HG03045 (cell line): ENCODE data around the gene CYP26A1.

ENCODE experiments used
- ATAC-seq: cut with Tn5 transposase; IDR thresholded peaks from one replicate; pipeline ENCODE4 v1.9.1; 2021; ENCODE audit warnings: mild to moderate bottlenecking, moderate library complexity; ENCODE audit not compliant: unreplicated experiment

CYP26A1 gene

DNA sequence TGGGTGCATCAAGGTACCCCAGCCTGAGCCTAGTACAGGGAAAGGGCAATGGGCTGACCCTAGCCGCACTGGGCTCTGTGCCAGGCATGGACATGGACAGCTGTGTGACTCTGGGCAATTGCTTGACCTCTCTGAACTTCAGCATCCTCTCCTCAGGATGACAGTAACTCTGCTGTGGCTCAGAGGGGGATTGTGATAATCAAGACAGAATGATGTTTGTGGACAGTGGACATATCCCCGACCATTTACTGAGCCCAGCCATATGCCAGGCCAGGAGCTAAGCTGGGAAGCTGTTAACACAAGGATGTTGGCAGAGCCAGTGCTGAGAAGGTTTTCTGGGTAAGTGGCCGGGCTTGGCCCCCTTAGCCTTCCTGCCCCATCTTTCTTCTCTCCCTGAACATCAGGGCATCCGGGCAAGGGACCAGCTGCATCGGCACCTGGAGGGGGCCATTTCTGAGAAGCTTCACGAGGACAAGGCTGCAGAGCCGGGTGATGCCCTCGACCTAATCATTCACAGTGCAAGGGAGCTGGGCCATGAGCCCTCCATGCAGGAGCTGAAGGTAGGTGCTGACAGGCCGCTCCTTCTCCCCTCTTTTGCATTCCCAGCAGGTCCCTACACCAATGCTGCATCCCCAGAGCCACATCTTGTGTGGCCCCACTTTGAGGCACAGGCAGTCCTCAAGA, 9.6 kb upstream of the CYP26A1 start:
- ATAC-seq, result no peak

DNA sequence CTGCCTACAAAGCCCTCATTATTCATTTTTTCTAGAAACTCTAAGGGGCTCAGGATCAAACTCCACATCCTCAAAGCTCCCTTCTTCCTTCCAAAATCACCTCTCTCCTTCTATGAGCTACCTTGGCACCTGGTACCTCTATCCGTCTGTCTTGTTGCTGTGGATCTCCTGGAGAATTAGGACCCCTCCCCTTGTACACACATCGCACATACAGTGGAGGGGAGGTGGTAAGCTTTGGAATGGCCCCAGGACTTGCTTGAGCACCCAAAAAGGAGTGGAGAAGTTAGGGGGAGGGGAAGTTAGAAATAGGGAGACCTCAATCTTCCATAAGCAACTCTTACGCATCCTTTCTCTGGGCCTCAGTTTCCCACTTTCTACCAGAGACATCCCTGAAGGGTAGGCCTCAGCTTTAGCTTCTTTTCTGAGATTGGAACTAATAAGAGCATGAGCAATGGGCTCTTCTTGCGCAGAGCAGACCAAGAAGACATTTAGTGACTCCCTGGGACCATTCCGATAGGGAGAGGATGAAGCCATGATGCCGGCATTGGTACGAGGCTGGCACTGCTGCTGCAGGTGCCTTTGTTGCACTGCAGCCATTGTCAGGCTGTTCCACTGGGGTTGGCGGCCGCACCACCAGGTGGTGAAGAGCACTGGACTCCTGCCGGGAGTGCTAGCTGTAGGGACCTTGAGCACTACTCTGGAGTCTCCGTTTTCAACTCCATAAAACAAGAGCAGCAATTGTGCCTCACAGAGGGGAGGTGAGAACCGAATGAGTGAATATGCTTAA, 8.6 kb upstream of the CYP26A1 start:
- ATAC-seq, result no peak

DNA sequence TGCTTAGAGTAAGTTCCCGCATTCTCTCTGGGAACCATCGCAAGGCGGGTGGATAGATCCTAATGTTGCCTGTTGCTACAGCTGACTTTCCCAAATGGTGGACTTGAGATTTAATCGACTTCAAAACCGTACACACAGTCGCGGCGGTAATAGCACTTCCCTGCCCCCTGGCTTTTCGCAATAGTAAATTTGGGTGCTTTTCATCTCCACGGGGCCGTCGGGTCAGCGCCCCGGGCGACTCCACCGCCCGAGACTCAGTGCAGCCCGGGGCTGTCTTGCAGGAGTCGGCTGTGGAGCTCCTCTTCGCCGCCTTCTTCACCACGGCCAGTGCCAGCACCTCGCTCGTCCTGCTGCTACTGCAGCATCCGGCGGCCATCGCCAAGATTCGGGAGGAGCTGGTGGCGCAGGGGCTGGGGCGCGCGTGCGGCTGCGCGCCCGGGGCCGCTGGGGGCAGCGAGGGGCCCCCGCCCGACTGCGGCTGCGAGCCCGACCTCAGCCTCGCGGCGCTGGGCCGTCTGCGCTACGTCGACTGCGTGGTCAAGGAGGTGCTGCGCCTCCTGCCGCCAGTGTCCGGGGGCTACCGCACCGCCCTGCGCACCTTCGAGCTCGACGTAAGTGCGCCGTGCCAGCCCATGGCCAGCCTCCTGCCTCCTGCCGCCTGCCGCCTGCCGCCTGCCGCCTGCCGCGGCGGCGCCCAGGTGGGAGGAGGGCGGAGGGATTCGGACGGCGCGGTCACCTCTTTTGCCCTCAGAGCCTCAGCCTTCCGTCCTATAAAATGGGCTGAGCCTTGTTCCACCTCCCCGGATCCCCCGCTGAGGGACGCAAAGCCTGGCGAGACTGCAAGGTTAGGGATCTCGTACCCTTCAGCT, 7.8 kb upstream of the CYP26A1 start:
- ATAC-seq, result no peak

DNA sequence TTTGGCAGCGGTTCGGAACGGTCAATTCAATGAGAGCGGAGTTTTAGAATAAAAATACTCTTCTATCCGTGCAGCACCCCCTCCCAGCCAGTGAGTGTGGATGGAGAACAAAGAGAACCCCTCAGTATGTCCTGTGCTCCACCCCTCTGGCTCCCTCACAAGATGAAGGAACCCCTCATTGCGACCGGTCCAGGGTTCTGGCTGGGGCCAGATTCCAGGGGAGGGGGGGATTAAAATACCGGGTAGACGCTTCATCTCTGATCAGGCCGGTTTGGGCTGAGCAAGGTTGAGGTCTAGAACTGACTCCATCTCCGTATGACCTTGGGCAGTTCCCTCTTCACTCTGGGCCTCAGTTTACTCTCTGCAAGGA, 7.2 kb upstream of the CYP26A1 start:
- no peak for ATAC-seq

DNA sequence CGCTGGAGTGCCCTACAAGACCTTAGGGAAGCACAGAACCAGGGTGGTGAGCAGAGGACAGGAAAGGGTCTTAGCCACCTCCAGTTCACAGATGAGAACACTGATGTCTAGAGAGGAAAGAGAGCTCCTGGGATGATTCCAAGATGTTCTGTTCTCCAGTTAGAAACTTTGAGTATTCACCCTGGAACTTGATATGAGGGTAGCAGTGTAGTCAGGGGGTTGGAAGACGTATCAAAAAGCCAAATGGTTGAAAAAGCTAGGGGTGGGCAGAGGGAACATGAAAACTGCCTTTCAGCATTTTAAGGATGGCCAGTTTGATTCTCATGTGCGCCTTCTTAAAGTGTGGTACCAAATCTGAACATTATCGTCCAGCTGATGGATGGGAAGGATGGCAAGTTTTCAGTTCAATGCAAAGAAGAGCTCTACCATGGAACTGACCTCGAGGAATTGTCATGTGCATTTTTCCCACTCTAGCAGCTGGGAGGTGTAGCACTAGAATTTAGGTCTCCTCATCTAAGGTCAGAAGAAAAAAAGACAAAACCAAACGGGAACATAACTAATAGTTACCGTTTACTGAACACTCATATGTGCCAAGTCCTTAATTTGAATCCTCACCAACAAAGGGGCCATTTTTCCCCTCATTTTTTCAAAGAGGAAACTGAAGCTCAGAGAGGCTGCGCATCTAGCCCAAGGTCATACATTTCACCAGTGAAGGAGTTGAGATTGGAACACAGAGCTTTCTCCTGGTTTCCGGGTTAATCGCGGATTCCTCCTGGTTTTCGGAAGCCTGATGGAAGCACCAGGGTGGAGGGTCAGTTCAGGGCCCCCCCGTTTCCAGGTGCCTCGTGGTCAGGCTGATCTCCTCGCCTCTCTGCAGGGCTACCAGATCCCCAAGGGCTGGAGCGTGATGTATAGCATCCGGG, 6.0 kb upstream of the CYP26A1 start:
- no peak for ATAC-seq

DNA sequence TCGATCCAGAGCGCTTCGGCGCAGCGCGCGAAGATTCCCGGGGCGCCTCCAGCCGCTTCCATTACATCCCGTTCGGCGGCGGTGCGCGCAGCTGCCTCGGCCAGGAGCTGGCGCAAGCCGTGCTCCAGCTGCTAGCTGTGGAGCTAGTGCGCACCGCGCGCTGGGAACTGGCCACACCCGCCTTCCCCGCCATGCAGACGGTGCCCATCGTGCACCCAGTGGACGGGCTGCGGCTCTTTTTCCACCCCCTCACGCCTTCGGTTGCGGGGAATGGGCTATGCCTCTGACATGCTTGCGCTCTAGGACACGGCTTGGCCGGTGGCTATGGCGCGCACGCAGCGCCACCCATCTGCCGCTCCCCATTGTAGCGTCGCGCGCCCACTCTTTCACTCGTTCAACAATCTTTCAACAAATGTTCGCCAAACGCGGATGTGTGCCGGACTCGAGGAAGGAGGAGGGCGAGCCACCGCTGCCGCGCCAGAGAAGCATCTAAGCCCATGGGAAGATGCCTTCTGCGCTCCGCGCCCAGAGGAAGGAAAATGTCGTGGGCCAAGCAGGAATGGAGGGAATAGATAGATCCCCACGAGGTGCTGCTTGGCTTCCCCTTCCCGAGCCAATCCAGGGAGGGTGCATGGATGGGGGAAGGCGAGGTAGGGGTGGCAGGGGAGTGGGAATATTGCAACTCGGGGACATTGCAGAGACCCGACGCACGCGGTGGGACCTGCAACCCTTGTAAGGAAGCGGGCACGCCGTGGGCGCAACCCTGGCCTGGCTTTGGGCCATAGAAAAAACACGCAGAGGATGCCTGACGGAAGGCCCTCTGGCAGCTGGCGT, 5.1 kb upstream of the CYP26A1 start:
- no peak for ATAC-seq

DNA sequence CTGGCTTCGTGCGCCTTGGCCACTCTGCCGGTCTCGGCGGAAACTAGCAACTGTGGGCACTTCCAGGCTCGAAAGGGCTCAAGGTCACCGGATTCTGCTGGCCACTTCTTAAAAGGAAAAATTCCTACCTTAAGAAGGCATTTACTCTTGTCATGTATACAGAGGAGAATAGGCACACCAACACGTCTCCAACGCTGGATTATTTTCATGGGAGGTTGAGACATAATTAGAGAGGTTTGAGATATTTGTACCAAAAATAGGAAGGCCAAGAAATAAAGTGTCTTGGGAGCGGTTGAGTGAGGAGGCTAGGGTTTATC, 4.5 kb upstream of the CYP26A1 start:
- no peak for ATAC-seq

DNA sequence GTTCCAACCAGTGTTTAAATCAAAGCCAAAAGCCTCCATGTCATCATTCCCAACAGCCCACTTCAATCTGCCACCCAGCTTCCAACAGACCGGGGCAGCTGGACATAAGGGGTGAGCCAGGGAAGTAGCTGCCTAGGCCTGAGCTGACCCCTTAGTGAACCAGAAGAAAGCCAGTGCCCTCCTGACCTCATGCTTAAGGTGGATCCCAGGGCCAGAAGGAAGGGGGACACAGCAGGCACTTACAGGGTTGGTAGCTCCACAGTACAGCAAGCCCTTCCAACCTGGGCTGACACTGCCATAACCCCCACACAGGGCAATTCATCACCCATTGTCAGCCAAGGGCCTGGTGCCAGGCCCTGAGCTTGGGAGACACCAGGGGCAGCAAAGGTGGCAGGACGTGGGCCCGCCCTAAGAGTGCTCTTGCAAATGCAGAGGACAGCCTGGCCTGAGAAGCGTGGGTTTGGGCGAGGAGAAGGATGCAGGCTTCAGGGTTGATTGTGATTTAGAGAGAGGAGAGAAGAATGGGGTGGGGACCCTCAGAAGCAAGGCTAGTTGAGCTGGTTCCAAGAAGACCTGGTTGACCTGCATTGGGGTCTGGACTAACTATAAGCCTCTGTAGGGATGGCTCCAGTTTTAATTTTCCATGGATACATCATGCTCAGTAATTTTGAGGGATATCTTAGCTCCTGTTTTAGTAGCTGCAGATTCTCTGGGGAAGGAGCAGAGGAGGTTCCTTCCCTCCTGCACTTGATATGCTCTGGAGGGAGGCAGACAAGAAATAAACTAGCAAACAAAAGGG, 3.1 kb upstream of the CYP26A1 start:
- no peak for ATAC-seq

DNA sequence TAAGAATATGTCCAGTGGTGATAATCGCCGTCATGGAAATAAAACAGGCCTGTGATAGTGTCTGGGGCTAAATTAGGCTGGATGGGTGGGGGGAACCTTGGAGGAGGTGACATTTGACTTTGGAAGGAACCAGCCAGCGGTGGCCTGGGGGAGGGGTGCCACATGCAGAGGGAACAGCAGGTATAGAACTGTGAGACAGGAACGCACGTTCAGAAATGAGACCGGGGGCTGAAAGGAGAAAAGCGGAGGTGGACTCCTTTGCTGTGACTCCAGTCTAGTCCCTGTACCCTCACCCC, 2.6 kb upstream of the CYP26A1 start:
- ATAC-seq, result no peak

DNA sequence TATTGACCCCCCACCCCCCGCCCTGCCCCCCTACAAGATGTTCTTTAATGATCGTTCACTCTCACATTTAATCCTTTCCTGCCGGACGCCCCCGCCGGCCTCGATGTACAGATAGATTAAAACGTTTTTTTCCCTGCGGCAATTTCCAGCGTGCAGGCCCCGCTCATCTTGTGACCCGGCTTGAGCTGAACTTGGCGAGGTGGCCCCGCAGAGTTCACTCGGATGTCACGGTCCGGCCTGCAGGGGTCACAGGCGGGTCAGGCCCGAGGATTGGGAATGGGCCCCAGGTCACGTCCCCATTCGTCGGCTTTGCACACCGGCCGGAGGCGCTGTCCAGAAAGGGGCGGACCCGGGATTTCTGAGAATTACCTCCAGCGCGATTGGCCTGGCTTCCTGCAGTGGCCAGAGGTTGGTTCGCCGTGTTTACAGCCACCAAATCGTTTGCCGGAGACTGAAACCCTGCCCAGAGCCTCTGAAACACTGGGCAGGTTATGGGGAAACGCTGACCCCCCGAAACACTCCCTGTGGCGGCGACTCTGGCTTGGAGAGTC, 1.9 kb upstream of the CYP26A1 start:
- no peak for ATAC-seq

DNA sequence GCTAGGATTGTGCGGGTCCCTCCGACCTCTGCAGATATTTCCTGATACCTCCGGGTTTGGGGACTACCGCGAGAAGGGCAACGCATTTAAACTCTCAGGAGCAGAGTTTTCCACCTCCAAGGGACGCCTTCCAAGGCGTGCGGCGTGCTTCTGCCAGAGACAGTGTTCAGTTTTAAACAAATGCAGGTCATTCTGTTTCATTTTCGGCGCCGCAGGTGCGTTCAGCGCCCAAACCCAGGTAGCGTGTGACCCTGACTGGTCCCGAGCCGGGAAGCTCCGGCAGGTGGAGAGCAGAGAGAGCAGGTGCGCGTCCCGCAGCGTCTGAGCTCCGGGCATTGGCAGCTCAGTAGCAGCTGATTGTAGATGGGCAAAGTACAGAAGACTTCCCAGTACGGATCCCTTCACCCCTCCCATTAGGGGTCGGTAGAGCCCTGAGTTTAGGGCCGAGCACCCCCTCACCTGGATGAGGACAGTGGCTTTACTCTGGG, 1.4 kb upstream of the CYP26A1 start:
- ATAC-seq, result no peak

DNA sequence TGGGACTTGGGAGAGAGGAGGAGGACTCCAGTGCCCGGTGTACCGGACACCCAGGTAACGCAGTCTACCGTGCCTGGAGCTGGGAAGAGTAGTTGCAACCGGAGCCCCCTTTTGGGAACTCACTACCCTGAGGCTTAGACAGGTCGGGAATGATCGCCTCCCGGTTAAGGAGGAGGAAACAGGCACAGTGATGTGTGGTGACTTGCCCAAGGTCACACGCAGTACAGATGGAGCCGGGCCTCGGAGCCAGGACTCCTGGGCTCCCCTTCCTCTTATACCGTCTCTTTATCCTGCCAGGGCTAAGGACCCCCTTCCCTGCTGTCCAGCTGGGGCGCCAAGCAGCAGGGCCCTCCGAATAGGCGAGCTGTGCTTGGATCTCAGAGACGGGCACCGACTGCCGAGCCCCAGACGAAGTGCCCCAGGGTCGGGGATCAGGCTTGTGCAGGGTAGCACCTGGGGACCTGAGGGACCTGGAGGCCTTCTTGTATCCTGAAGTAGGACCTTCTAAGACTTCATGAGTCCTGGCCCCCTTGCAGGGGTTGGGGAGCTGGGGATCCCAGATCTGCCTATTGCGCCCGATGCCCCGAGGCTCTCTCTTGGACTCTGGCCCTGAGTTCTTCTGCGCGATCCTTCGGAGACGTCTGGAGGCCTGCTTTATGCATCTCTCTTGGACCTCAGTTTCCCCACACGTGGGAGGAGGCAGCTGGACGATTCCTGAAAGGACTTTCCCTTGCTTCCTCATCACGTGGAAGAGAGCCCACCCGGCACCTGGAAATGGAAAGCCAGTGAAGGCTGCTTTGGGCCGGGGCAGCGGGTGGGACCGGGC, 767 bp upstream of the CYP26A1 start:
- no peak for ATAC-seq

DNA sequence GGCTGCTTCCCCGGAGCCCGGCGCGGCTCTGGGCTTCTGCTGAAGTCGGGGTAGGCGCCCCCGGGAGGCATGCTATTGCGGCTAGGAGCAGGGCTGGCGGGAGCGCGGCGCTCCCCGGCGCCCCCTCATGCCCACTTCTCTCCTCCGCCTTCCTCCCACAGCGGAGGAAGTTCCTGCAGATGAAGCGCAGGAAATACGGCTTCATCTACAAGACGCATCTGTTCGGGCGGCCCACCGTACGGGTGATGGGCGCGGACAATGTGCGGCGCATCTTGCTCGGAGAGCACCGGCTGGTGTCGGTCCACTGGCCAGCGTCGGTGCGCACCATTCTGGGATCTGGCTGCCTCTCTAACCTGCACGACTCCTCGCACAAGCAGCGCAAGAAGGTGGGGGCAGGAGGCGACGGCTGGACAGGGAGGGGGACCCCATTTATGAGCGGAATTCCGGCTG, 479 bp downstream of the CYP26A1 start:
- ATAC-seq, result no peak

DNA sequence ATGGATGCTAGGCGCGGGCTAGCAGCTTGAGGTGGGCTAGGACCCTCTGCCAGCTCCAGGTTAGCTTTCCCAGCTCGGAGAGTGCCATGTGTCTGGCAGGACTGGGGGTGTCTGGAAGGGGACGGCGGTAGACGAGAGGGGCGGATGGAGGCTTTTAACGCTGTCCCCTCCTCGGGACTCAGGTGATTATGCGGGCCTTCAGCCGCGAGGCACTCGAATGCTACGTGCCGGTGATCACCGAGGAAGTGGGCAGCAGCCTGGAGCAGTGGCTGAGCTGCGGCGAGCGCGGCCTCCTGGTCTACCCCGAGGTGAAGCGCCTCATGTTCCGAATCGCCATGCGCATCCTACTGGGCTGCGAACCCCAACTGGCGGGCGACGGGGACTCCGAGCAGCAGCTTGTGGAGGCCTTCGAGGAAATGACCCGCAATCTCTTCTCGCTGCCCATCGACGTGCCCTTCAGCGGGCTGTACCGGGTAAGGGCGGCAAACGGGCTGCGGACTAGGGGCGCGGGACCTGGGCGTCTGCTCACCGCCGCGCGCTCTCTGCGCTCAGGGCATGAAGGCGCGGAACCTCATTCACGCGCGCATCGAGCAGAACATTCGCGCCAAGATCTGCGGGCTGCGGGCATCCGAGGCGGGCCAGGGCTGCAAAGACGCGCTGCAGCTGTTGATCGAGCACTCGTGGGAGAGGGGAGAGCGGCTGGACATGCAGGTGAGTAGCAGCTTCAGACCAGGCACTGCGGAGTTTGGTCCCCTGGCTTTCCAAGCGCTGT, 1.1 kb downstream of the CYP26A1 start:
- no peak for ATAC-seq

DNA sequence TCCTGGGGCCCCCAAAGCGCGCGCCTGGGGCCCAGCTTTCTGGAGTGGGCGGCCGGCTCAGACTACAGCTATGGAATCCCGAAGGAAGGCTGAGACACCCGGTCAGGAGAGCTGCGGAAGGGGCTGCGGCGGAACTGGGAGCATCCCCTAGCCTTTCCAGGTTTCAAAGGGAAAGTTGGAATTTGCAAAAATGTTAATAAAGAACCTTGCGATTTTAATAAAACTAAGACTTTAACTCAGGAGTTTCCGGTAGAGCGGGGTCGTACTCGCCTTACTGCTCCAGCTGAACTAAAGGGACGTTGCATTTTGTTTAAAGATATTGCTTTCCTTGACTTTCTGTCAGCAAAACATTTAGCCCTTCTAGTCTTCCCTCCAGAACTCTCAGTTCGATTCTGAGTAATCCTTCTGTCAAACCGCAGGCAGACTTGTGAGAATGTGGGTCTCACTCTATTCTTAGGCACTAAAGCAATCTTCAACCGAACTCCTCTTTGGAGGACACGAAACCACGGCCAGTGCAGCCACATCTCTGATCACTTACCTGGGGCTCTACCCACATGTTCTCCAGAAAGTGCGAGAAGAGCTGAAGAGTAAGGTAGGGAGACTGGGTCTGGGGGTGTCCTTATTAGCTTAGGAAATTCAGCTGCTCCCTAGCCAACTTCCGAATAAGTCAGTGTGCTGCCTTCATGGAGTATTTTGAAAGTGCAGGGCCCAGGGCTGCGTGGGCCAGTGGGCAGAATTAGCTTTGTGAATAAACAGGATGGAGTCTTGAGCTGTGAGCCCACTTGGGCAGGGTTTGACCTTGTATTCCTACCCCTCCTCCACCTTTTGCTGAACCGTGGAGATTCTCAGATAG, 1.9 kb downstream of the CYP26A1 start:
- no peak for ATAC-seq

DNA sequence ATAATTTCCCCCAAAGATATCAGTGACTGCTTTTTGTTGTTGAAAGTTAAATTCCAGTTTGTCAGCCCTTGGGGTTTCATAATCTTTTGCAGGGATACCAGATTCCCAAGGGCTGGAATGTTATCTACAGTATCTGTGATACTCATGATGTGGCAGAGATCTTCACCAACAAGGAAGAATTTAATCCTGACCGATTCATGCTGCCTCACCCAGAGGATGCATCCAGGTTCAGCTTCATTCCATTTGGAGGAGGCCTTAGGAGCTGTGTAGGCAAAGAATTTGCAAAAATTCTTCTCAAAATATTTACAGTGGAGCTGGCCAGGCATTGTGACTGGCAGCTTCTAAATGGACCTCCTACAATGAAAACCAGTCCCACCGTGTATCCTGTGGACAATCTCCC, 3.2 kb downstream of the CYP26A1 start:
- ATAC-seq, result no peak
